ENCODE data around the gene ZDHHC20.
"Not testable (repeated sequence)": the region's sequence is repeated elsewhere in the genome, so short reads cannot be mapped to it uniquely, and the experiment has no call there.

Gene ZDHHC20

DNA sequence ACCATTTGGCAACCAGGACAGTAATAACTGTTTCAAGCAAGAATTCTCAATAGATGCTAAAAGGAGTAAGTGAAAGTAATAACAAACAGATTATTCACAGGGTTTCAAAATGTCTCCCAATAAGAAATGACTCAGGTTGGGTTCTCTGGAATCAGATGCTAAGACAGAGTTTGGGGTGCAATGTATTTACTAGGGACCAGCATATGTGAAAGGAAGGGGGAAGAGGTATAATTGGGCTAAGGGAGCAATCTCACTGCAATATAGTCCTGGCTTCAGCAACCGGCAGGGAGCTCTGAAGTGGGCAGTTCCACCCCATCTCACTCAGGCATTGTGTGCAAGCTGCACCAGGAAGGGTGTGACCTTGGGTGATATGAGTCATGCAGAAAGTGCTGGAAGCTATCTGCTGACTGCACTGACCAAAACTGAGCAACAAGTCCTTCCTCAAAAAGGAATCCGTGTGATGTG lies 23.4 kb downstream of the ZDHHC20 start:
- peak; percentile 75 for DNase-seq

DNA sequence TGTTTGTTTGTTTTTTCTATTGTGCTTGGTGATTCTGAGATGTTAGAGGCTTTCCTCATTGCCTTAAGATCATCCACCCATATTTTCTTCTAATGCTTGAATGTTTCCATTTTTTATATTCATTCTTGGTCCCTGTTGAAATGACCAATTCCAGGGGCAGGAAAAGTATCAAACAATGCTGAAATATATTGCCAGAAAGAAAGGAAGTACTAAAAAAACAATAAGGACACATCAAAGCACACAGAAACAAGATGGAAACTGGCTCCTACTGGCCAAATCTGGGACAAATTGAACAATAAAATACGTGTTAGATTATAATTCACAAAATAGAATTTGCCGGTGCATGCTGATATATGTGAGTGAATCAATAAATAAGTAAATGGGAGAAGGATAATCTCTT lies 23.9 kb downstream of the ZDHHC20 start:
- no peak for DNase-seq

DNA sequence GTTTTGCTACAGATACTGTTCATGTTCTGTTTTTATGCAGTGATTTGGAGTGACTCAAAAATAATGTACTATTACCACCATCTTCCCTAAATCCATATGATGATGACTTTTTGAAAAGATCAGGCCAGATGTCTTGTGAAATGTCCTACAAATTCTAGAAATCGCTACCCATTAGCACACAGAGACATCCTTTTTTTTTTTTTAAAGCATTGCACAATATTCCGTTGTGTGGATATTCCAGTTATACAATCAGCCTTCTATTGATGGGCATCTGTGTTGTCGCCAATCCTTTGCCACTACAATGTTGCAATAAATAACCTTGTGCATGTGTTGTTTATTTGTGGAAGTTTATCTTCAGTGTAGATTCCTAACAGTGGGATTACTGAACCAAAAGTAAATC lies 24.5 kb downstream of the ZDHHC20 start:
- DNase-seq = no peak

DNA sequence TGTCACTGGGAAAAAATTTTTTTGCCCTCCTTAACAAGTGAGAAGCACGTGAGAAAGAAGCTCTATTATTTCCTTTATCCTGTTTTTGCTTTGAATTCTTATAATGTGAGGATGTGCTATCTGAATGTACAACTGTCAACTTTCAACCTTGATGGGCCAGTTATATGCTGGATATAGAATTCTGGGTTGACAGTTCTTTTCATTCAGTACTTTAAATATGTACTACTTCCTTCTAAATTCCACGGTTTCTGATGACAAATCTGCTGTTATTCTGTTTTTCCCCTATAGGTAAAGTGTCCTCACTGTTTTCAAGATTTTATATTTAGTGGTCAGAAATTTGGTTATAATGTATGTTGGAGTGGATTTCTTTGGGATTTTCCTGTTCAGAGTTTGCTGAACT lies 29.9 kb downstream of the ZDHHC20 start:
- no peak for DNase-seq

DNA sequence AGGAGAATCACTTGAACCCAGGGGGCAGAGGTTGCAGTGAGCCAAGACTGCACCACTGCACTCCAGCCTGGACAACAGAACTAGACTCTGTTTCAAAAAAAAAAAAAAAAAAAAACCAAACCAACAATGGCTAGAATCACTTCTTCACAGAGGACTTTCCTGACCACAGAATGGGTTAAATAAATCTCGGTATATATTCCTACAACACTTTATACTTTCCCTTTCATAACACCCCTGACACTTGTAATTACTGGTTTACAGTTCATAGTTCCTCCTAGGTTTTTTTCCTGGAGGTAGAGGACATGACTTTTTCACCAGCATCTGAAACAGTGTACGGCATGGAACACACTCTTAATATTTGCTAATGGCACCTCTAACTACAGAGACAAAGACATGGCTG lies 31.4 kb downstream of the ZDHHC20 start:
- DNase-seq = no peak

DNA sequence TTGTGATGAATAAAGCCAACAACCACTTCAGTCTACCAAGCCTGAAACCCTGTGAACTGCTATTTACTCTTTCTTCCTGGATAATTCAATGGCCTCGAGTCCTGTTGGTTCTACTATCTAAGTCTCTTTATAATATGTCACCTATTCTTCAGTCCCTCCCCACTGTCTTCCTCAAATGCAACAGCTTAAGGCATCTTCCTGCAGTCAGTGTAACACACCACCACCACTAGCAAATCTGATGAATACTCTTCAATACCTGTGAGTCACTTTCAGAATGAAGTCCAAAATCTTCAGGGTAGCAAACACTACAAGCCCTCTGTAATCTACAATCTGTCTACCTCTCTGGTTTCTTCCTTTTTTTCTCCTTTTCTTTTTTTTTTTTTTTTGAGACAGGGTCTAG lies 32.9 kb downstream of the ZDHHC20 start:
- DNase-seq = no peak

DNA sequence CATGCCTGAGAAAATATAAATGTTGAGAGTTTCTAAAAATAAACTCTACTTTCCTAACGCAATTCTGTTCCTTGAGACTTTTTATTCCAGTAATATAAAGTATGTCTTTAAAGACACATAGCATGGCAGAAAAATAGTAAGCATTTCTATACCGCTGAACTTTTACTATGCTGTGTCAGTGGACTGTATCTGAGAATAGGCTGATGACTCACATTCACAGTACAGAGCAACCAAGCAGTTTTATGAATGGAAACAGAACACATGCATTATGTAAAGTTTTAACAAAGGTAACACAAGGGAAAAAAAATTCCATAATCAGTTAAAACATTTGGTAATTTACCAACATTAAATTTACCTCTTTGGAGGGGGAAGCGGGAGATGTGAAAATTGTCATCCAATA lies 38.4 kb downstream of the ZDHHC20 start:
- DNase-seq = peak; percentile 23

DNA sequence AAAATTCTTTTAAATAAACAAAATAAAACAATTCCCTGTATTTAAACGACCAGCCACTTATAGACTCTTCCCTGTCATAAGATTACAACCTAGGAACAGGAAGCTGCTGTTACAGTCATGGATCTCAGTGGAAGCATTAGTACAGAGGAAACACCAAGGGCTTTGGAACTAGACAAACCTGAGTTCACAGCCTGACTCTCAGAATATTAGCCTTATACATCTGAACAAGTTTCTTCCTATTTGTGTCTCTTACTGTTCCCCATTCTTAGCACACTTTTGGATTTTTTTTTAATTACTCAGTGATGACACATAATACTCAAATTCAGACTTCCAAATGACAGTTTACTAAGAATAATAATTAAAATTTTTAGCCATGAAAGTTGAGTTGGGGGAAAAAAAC lies 46.1 kb downstream of the ZDHHC20 start:
- peak; percentile 19 for DNase-seq

DNA sequence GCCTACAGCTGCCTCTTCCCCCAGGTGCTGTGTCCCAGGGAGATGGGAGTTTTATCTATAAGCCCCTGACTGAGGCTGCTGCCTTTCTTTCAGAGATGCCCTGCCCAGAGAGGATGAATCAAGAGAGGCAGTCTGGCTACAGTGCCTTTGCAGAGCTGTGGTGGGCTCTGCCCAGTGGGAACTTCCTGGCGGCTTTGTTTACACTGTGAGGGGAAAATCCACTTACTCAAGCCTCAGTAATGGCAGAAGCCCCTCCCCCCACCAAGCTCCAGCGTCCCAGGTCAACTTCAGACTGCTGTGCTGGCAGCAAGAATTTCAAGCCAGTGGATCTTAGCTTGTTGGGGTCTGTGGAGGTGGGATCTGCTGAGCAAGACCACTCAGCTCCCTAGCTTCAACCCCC lies 48.6 kb downstream of the ZDHHC20 start:
- peak; percentile 71 for DNase-seq

DNA sequence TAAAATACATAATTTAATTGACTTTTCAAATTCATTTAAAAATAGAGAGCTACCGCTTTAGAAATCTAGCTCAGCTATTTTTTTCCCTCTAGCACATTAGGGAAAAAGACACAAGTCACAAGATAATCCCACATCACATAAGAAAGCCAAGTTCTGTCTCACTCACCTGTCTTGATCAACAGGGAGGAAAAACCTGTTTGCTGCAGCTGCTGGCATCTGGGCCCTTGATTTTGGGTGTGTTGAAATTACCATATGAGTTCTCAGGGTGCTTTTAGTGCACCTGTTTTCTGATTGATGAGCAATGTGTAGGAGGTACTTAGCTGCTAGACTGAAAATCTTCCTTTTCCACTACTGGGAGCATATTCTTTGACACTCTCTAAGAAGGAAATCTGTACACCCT lies 53.8 kb downstream of the ZDHHC20 start:
- no peak for DNase-seq

DNA sequence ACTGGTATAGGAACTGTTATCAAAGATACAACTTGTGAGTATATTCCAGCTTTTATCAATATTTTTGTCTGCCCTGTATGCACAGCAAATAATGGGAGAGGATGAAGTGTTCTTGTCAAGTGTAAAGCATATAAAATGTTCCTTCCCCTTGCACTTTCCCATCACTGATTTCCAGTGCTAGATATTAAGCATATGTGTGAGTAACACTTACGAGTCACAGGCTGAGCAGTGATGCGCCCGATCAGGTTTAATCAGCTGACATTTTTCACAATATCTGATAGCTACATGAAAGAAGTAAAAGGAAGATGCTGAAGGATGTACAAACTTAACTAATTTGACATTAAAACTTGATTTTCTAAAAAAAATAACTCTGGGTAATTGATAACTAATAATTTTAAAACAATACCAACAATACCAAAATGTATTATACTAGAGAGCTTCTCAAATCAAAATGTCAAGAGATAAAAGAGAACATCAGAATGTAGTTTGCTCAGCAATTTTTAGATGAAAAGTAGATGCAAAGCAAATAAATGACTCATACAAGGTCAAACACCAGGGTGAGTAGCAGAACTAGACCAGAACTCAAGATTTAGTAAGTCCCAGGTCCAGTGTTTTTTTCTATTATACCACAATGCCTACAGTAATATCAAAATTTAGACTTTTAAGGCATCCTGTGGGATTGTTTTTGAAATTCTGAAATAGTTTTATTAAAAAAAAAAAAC lies 56.4 kb downstream of the ZDHHC20 start:
- peak; percentile 35 for DNase-seq

DNA sequence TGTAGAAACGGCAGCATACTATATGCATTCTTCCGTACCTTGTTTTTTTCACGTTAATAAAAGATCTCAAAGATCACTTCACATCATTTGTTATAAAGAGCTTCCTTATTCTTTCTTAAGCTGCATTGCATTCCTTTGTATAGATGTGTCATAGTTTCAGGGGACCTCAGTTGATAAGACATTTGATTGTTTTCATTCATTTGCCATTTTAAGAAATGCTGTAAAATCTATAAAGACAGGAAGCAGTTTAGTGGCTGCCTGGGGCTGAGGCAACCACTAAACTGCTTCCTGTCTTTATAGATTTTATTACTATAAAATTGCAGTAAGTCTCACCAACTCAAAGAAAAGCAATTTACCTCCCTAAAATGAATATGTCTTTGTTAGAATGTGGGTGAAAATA lies 59.4 kb downstream of the ZDHHC20 start:
- peak; percentile 52 for DNase-seq

DNA sequence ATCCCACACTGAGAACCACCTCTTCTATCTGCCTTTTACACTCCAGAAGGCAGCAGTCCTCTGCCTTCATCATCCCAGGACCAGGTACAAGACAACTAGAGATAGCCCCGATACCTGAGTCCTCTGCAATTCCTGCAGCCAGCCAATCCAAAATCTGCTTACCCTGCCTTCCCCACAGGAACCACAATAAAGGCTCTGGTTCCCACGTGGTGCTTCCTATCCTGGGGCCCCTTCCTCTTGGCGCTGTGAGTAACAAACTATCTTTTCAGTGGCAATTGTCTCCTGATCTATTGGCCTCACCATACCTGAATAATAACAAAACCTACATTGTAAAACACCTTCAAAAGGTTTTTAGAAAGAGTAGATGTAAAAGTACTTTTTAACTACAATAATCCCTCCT lies 63.1 kb downstream of the ZDHHC20 start:
- no peak for DNase-seq

DNA sequence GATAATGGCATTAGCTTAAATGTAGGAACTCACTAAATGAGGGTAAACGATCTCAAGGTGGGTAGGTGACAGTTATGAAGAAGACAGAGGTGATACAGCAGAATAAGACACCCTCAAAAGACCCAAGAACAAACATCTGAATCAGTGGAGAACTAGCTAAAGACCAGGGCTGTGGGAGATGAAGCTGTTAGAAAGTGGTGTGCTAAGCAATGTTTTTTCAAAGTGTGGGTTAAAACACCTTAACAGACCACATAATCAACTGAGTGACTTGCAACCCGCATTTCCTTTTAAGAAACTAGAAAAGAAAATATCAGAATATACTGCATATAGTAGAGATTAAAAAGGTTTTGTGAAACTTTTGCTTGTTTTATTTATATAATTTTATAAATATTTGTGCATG lies 70.0 kb downstream of the ZDHHC20 start:
- DNase-seq = no peak

DNA sequence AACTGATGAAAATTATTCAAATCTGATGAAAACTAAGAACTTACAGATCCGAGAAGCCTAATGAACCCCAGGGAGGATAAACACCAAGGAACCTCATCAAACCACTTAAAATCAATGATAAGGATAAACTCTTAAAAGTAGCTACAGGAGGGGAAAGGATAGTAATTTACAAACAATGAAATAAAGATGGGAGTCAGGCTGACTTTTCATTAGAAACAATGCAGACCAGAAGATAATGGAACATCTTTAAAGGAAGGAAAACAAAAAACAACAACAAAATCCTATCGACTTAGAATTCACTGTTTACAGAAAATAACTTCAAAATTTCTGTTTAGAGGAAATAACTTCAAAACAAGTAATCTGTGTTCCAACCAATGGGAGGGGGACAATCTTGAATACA lies 73.4 kb downstream of the ZDHHC20 start:
- DNase-seq = no peak

DNA sequence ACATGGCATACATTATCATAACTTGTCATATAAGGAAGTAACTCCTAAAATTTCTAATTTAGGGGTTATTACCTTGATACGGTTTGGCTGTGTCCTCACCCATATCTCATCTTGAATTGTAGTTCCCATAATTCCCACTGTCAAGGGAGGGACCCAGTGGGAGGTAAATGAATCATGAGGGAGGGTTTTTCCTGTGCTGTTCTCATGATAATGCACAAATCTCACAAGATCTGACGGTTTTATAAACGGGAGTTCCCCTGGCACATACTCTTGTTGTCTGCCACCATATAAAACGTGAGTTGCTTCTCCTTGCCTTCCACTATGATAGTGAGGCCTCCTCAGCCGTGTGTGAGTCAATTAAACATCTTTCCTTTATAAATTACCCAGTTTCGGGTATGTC lies 76.0 kb downstream of the ZDHHC20 start:
- DNase-seq = no peak

DNA sequence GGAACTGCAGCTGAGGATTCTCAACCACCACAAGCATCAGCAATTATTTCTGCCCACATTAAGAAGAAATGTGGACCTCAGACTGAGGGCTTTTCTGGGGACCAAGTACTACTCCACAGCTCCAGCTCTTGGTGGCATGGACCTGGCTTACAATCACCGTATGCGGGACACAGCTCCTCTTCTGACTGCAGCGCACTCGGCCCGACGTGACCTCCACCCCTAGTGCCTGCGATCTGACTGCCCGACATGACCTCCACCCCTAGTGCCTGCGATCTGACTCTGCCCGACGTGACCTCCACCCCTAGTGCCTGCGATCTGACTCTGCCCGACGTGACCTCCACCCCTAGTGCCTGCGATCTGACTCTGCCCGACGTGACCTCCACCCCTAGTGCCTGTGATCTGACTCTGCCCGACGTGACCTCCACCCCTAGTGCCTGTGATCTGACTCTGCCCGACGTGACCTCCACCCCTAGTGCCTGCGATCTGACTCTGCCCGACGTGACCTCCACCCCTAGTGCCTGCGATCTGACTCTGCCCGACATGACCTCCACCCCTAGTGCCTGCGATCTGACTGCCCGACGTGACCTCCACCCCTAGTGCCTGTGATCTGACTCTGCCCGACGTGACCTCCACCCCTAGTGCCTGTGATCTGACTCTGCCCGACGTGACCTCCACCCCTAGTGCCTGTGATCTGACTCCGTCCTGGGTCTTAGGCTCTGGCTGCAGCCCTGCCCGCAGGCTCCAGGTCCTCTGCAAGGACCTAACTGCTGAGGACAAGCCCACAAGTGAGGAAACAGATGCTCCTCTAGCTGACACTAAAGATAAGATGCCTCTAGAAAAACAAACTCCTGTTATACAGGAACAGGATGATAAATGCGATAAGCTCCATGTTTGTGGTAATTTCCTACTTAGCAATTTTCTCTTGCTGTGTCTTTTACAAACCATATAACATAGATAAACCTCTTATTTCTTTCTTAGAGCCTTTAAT lies 81.8 kb downstream of the ZDHHC20 start:
- DNase-seq = not testable (repeated sequence)

DNA sequence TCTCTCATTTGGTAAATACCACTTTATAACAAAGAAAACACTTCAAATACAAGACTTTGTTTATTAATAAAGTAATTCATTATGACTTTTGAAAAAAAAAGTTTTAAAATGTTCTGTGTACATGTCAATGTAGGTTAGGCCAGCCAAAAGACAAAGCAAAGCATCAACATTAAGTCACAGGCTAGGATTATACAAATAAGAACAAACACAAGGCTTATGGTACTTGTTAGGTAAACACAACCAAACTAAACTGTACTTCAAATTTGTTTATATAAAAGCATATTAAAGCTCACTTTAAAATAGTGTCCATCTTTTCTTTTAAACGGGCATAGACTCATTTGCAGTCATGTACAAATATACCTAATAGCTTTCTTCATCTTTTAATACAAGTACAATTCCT lies 86.6 kb downstream of the ZDHHC20 start:
- no peak for DNase-seq

DNA sequence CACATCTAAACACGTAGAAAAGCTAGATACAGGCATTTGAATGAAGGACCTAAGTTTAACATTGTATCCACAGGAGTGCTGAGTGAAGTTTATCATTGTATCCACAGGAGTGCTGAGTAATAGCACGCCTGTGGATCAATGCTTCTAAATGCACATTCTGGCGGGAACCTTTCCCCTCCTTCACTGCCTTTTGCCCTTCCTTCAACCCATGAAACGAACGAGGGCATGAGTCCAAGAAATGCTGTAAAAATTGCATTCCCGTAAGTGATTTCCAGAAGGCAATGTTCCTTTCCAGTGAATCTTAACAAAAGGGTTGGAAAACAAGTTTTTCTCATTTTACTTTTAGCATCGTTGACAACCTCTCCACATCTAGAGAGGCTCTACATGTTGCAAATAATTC lies 88.1 kb downstream of the ZDHHC20 start:
- no peak for DNase-seq

DNA sequence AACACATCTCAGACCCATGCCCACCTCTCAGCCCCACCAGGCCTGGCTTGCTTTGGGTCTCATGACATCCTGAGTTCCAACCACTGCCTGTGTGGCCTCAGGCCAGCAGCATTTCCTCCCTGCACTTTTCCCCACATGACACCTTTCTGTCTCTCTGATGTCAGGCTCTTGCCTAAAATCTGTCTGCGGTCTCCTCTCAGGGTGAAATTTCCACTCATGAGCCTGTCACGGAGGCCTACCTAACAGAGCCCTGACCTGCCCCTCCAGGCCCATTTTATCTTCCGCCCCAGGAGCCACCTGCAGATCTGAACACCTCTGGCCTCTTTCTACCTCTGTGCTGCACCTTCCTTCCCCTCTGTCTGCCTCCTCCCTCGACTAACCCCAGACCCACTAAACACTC lies 93.5 kb downstream of the ZDHHC20 start:
- no peak for DNase-seq

DNA sequence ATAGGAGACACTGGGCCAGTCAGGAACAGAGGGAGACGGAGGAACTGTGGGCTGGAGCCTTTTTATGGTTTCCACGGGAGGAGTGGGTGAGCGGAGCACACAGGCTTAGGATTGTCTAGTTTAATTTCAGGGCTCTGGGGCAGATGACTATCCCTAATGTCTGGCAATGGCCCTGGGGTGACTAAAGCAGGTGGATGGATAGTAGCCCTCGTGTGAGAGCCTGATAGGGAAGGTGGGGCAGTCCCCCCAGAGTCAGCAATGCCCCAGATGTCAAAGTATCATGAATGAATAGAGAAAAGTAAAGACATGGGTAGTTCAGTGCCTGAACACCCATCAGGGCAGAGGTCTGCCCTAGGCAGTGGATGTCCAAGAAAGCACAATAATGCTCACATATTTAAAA lies 94.2 kb downstream of the ZDHHC20 start:
- DNase-seq = no peak

DNA sequence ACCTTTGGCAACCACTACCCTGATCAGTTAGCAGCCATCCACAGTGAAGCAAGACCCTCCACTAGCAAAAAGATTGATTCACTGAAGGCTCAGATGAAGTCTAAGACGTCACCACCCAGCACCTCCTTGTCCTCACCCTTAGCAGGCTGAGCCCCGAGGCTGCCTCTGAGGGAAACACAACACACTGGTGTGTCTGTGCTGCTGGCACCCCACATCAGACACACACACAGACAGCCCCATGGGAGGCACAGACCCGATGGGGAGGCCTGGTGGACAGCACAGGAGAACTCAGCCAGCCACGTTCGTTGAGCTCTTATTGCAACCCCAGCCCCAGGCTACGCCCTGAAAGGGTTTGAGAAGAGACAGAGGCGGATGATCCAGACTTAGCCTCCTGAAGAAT lies 94.7 kb downstream of the ZDHHC20 start:
- DNase-seq = no peak

DNA sequence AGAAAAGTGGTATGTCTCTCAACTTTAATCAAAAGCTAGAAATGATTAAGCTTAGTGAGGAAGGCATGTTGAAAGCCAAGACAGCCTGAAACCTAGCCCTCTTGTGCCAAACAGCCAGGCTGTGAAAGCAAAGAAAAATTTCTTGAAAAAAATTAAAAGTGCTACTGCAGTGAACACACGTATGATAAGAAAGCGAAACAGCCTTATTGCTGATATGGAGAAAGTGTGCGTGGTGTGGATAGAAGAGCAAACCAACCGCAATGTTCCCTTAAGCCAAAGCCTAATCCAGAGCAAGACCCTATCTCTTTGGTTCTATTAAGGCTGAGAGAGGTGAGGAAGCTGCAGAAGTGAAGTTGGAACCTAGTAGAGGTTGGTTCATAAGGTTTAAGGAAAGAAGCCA lies 96.4 kb downstream of the ZDHHC20 start:
- DNase-seq = no peak

DNA sequence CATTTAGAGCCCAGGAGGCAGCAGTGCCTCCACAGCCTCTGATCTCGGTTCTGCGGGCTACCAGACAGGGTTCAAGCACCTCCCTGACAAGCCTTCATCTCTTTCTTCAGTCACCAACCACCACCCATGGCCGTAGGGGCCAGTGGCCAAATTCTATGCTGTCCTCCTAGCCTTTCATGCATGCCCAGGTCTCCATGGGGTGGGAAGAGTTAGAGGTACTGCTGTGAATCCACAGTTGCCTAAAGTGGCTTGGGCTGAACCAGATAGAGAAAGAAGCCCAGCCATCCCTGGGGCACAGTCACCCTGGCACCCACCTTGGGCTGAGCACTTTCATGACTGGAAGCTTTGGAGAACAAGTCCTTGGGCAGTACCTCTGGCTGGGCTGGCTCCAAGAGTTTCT lies 97.4 kb downstream of the ZDHHC20 start:
- DNase-seq = no peak

All from fibroblast of skin of back (primary cell).